Measurements from ENCODE around the gene ALOX12B. TPM values are rescaled to one million over a fixed set of nuclear protein-coding genes. Genes with fewer than 3 reads are reported as not detected.
"Not testable (repeated sequence)": the region's sequence is repeated elsewhere in the genome, so short reads cannot be mapped to it uniquely, and the experiment has no call there.

The ALOX12B gene
- polyA plus RNA-seq, 2 of the 4 experiments (the other 2 are of a cell fraction), result 0.63 to 1.0 TPM

DNA sequence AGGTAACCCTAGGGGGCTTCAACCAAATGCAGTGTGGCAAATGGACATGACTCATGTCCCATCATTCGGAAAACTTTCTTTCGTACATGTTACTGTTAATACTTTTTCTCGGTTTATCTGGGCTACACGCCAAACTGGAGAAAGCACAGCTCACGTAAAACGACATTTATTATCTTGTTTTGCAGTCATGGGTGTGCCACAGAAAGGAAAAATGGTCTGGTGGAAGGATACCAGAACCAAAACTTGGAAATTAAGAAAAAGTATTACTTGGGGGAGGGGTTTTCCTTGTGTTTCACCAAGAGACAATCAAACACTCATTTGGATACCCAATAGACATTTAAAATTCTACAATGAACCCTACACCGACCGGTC lies 25.1 kb downstream of the ALOX12B start:
- DNase-seq (ENCODE audit: low read depth in 1 of 2, low spot score in 1 of 2) (no peak), FAIRE-seq (no peak), ATAC-seq (no peak)
- Histone ChIP-seq H3K9me3 (no peaks in the 10 kb centered on the region), H3K4me2 (0 out of 3 replicates have a peak overlapping the region, but pooled peaks have one; percentile 4), H3K27ac (no peak overlapping the region), H3K4me3 (no peak overlapping the region), H3K4me1 (peaks cover 6% of the 10 kb centered on the region; the same call in 2 of the 3 replicates)
- ChIA-PET POLR2A (interaction anchor here (1.1 to 1.4 kb wide), 2 partner anchors 11 to 111 kb away, joined by 3 to 4 read pairs; no protein-coding TSS in a partner anchor), CTCF (interaction anchor here (0.7 to 13.8 kb wide), 12 partner anchors 9 to 319 kb away, joined by 3 to 682 read pairs (median 66); partner anchors contain the start of genes ALOX12B, ALOX15B and ALOXE3)
- 24% methylated on average over 8 of the region's 8 CpGs for WGBS (ENCODE audit: missing lambda C conversion rate)
- TF ChIP-seq, protein P1, sequence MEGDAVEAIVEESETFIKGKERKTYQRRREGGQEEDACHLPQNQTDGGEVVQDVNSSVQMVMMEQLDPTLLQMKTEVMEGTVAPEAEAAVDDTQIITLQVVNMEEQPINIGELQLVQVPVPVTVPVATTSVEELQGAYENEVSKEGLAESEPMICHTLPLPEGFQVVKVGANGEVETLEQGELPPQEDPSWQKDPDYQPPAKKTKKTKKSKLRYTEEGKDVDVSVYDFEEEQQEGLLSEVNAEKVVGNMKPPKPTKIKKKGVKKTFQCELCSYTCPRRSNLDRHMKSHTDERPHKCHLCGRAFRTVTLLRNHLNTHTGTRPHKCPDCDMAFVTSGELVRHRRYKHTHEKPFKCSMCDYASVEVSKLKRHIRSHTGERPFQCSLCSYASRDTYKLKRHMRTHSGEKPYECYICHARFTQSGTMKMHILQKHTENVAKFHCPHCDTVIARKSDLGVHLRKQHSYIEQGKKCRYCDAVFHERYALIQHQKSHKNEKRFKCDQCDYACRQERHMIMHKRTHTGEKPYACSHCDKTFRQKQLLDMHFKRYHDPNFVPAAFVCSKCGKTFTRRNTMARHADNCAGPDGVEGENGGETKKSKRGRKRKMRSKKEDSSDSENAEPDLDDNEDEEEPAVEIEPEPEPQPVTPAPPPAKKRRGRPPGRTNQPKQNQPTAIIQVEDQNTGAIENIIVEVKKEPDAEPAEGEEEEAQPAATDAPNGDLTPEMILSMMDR (IDR thresholded peaks at IDR 0.05), result no peak
- no peak for TF ChIP-seq NR3C1 (IDR thresholded peaks at IDR 0.05)
- TF ChIP-seq PHF8 (IDR thresholded peaks at IDR 0.05; ENCODE audit: borderline replicate concordance, low read depth), result no peak
- no peak for TF ChIP-seq SMC3 (IDR thresholded peaks at IDR 0.05)
- TF ChIP-seq BHLHE40 (IDR thresholded peaks at IDR 0.05; ENCODE audit: low read depth, low read length), result no peak
- no peak for TF ChIP-seq JUNB (IDR thresholded peaks at IDR 0.05)
- TF ChIP-seq, protein P2, sequence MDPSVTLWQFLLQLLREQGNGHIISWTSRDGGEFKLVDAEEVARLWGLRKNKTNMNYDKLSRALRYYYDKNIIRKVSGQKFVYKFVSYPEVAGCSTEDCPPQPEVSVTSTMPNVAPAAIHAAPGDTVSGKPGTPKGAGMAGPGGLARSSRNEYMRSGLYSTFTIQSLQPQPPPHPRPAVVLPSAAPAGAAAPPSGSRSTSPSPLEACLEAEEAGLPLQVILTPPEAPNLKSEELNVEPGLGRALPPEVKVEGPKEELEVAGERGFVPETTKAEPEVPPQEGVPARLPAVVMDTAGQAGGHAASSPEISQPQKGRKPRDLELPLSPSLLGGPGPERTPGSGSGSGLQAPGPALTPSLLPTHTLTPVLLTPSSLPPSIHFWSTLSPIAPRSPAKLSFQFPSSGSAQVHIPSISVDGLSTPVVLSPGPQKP (IDR thresholded peaks at IDR 0.05; ENCODE audit: low read depth, low read length), result no peak
- no peak for TF ChIP-seq GATA3 (IDR thresholded peaks at IDR 0.05; ENCODE audit: borderline replicate concordance)
- no peak for TF ChIP-seq NPAS2 (CRISPR knock-in tag; IDR thresholded peaks at IDR 0.05; ENCODE audit: borderline replicate concordance)
- no peak for TF ChIP-seq ZNF302 (CRISPR knock-in tag; IDR thresholded peaks at IDR 0.05)
- TF ChIP-seq, protein P3, sequence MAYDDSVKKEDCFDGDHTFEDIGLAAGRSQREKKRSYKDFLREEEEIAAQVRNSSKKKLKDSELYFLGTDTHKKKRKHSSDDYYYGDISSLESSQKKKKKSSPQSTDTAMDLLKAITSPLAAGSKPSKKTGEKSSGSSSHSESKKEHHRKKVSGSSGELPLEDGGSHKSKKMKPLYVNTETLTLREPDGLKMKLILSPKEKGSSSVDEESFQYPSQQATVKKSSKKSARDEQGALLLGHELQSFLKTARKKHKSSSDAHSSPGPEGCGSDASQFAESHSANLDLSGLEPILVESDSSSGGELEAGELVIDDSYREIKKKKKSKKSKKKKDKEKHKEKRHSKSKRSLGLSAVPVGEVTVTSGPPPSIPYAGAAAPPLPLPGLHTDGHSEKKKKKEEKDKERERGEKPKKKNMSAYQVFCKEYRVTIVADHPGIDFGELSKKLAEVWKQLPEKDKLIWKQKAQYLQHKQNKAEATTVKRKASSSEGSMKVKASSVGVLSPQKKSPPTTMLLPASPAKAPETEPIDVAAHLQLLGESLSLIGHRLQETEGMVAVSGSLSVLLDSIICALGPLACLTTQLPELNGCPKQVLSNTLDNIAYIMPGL (CRISPR knock-in tag; IDR thresholded peaks at IDR 0.05; ENCODE audit: borderline replicate concordance), result no peak
- no peak for TF ChIP-seq CBX2 (IDR thresholded peaks at IDR 0.05; ENCODE audit: borderline replicate concordance, low read depth)
- no peak for TF ChIP-seq CEBPB (IDR thresholded peaks at IDR 0.05)
- TF ChIP-seq FOSB (CRISPR knock-in tag; IDR thresholded peaks at IDR 0.05), result no peak
- no peak for TF ChIP-seq HOXB5 (CRISPR knock-in tag; IDR thresholded peaks at IDR 0.05)
- TF ChIP-seq, protein P4, sequence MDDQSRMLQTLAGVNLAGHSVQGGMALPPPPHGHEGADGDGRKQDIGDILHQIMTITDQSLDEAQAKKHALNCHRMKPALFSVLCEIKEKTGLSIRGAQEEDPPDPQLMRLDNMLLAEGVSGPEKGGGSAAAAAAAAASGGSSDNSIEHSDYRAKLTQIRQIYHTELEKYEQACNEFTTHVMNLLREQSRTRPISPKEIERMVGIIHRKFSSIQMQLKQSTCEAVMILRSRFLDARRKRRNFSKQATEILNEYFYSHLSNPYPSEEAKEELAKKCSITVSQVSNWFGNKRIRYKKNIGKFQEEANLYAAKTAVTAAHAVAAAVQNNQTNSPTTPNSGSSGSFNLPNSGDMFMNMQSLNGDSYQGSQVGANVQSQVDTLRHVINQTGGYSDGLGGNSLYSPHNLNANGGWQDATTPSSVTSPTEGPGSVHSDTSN (IDR thresholded peaks at IDR 0.05), result no peak

DNA sequence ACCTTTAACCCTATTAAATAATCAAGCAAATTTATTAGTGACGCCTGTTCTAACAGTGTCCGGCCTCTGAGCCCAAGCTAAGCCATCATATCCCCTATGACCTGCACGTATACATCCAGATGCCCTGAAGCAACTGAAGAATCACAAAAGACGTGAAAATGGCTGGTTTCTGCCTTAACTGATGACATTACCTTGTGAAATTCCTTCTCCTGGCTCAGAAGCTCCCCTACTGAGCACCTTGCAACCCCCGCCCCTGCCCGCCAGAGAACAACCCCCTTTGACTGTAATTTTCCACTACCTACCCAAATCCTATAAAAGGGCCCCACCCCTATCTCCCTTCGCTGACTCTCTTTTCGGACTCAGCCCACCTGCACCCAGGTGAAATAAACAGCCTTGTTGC lies 25.7 kb downstream of the ALOX12B start:
- ChIA-PET CTCF (interaction anchor here (0.7 to 13.8 kb wide), 20 partner anchors 8 to 833 kb away, joined by 3 to 682 read pairs (median 10); partner anchors contain the start of genes ALOX12B, ALOX15B, ALOXE3 and RNF227), POLR2A (interaction anchor here (1.4 kb wide), 1 partner anchor 12 kb away, joined by 4 read pairs; no protein-coding TSS in a partner anchor)
- not testable (repeated sequence) for ATAC-seq

DNA sequence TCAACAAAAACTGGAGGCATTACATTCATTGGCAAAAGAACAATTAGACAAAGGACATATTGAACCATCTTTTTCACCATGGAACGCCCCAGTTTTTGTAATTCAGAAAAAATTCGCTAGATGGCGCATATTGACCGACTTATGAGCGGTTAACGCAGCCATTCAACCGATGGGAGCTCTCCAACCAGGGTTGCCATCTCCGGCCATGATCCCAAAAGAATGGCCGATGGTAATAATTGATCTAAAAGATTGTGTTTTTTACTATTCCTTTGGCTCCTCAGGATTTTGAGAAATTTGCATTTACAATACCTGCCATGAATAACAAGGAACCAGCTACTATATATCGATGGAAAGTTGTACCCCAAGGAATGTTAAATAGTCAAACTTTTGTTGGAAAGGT lies 27.2 kb downstream of the ALOX12B start:
- Histone ChIP-seq H3K4me2 (peak overlapping the region; percentile 46), H3K9me3 (no peaks in the 10 kb centered on the region), H3K27ac (no peak overlapping the region), H3K4me3 (no peak overlapping the region), H3K4me1 (peaks cover 6% of the 10 kb centered on the region; the same call in 2 of the 3 replicates)
- peak; percentile 92 for FAIRE-seq
- TF ChIP-seq, protein P1 (IDR thresholded peaks at IDR 0.05), result peak; percentile 92
- TF ChIP-seq ZNF302 (CRISPR knock-in tag; IDR thresholded peaks at IDR 0.05) (no peak), SMC3 (IDR thresholded peaks at IDR 0.05) (peak; percentile 56), RAD21 (conservative IDR thresholded peaks at IDR 0.05 in 1 of 2, IDR thresholded peaks at IDR 0.05 in 1 of 2) (peak; percentile 89)
- TF ChIP-seq, protein P5, sequence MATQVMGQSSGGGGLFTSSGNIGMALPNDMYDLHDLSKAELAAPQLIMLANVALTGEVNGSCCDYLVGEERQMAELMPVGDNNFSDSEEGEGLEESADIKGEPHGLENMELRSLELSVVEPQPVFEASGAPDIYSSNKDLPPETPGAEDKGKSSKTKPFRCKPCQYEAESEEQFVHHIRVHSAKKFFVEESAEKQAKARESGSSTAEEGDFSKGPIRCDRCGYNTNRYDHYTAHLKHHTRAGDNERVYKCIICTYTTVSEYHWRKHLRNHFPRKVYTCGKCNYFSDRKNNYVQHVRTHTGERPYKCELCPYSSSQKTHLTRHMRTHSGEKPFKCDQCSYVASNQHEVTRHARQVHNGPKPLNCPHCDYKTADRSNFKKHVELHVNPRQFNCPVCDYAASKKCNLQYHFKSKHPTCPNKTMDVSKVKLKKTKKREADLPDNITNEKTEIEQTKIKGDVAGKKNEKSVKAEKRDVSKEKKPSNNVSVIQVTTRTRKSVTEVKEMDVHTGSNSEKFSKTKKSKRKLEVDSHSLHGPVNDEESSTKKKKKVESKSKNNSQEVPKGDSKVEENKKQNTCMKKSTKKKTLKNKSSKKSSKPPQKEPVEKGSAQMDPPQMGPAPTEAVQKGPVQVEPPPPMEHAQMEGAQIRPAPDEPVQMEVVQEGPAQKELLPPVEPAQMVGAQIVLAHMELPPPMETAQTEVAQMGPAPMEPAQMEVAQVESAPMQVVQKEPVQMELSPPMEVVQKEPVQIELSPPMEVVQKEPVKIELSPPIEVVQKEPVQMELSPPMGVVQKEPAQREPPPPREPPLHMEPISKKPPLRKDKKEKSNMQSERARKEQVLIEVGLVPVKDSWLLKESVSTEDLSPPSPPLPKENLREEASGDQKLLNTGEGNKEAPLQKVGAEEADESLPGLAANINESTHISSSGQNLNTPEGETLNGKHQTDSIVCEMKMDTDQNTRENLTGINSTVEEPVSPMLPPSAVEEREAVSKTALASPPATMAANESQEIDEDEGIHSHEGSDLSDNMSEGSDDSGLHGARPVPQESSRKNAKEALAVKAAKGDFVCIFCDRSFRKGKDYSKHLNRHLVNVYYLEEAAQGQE (IDR thresholded peaks at IDR 0.05), result peak; percentile 59
- WGBS (ENCODE audit: missing lambda C conversion rate), result 8% methylated on average over 10 of the region's 10 CpGs
- ChIA-PET CTCF (interaction anchor here (0.6 to 13.8 kb wide), 56 partner anchors 9 to 1089 kb away, joined by 3 to 682 read pairs (median 4); partner anchors contain the start of genes ALOX12B, ALOX15B, ALOXE3 and CHD3), POLR2A (interaction anchor here (1.0 to 1.8 kb wide), 2 partner anchors 13 to 19 kb away, joined by 3 to 11 read pairs; no protein-coding TSS in a partner anchor)
- DNase-seq (ENCODE audit: low read depth in 1 of 2, low spot score in 1 of 2), result peak; percentile 78 to 87
- peak; percentile 55 to 76; a peak in 4 of 6 replicates for ATAC-seq

More for the DNA sequence above, 25.7 kb downstream of the ALOX12B start:
- not testable (repeated sequence) for H3K4me1 ChIP-seq; H3K4me3 ChIP-seq; DNase-seq (ENCODE audit: low read depth in 1 of 2, low spot score in 1 of 2); FAIRE-seq; H3K9me3 ChIP-seq; H3K4me2 ChIP-seq; H3K27ac ChIP-seq
- 51% methylated on average over 8 of the region's 8 CpGs for WGBS (ENCODE audit: missing lambda C conversion rate)
